HepG2 (cell line): ENCODE data around the gene SIRT7. TPM values are rescaled to one million over a fixed set of nuclear protein-coding genes. Genes with fewer than 3 reads are reported as not detected.

Source experiments
- CHCHD3 ChIP-seq: sonication (generic); formaldehyde crosslinking; IDR thresholded peaks from 2 replicates; pipeline ENCODE4 v1.8.0; 2022; ENCODE audit warnings: mild to moderate bottlenecking, missing genetic modification reagents, moderate library complexity
- GATAD1 ChIP-seq: IDR thresholded peaks from 2 replicates; pipeline ENCODE4 v1.6.1; 2016; ENCODE audit warnings: missing genetic modification reagents, missing compliant biosample characterization
- GFI1 ChIP-seq: sonication (generic); formaldehyde crosslinking; IDR thresholded peaks from 2 replicates; pipeline ENCODE4 v1.5.0; 2020; ENCODE audit warnings: missing genetic modification reagents, mild to moderate bottlenecking, borderline replicate concordance
- GRHL1 ChIP-seq: sonication (generic); formaldehyde crosslinking; conservative IDR thresholded peaks from 2 replicates; pipeline ENCODE4 v1.8.0; 2022; ENCODE audit warnings: missing genetic modification reagents
- HNRNPK ChIP-seq: fragments of 200-400 bp; formaldehyde crosslinking; IDR thresholded peaks from 2 replicates; pipeline ENCODE4 v1.6.1; 2018; ENCODE audit warnings: low read length, low read depth, moderate library complexity, mild to moderate bottlenecking; ENCODE audit not compliant: poor library complexity, severe bottlenecking
- KDM3A ChIP-seq: IDR thresholded peaks from 2 replicates; pipeline ENCODE4 v1.6.1; 2018; ENCODE audit warnings: low read depth, missing compliant biosample characterization
- KDM5B ChIP-seq: sonication (generic); formaldehyde crosslinking; IDR thresholded peaks from 2 replicates; pipeline ENCODE4 v1.4.0; 2020; ENCODE audit warnings: missing genetic modification reagents, mild to moderate bottlenecking, borderline replicate concordance
- PCBP1 ChIP-seq: fragments of 200-400 bp; formaldehyde crosslinking; IDR thresholded peaks from 2 replicates; pipeline ENCODE4 v1.6.1; 2017; ENCODE audit warnings: mild to moderate bottlenecking, low read depth, low read length, borderline replicate concordance
- PHB2 ChIP-seq: fragments of 450-650 bp; IDR thresholded peaks from 2 replicates; pipeline ENCODE4 v1.6.1; 2018; ENCODE audit not compliant: partially characterized antibody
- PLRG1 ChIP-seq: fragments of 450-650 bp; conservative IDR thresholded peaks from 2 replicates; pipeline ENCODE4 v1.6.1; 2016
- RFX3 ChIP-seq: IDR thresholded peaks from 2 replicates; pipeline ENCODE4 v1.6.1; 2016; ENCODE audit warnings: missing biosample characterization, missing genetic modification reagents
- RNF219 ChIP-seq: sonication (generic); formaldehyde crosslinking; IDR thresholded peaks from 2 replicates; pipeline ENCODE4 v1.5.0; 2020; ENCODE audit warnings: mild to moderate bottlenecking, missing genetic modification reagents
- SIN3A ChIP-seq: IDR thresholded peaks from 2 replicates; pipeline ENCODE4 v1.6.1; 2011; ENCODE audit warnings: low read depth, mild to moderate bottlenecking, control low read depth, low read length, borderline replicate concordance
- SMAD1 ChIP-seq: sonication (generic); formaldehyde crosslinking; IDR thresholded peaks from 2 replicates; pipeline ENCODE4 v1.4.0; 2020; ENCODE audit warnings: missing genetic modification reagents, low read depth, mild to moderate bottlenecking, borderline replicate concordance
- SRY ChIP-seq: sonication (generic); formaldehyde crosslinking; IDR thresholded peaks from 2 replicates; pipeline ENCODE4 v1.8.0; 2022; ENCODE audit warnings: mild to moderate bottlenecking, missing genetic modification reagents
- TMF1 ChIP-seq: sonication (generic); formaldehyde crosslinking; IDR thresholded peaks from 2 replicates; pipeline ENCODE4 v1.8.1; 2022; ENCODE audit warnings: low read depth, missing genetic modification reagents
- ZBTB37 ChIP-seq: sonication (generic); formaldehyde crosslinking; IDR thresholded peaks from 2 replicates; pipeline ENCODE4 v1.4.0; 2020; ENCODE audit warnings: mild to moderate bottlenecking, missing genetic modification reagents
- ZC3H13 ChIP-seq: sonication (generic); formaldehyde crosslinking; IDR thresholded peaks from 2 replicates; pipeline ENCODE4 v1.8.1; 2023; ENCODE audit warnings: mild to moderate bottlenecking, missing genetic modification reagents, moderate library complexity
- ZMAT5 ChIP-seq: sonication (generic); formaldehyde crosslinking; IDR thresholded peaks from 2 replicates; pipeline ENCODE4 v1.5.0; 2020; ENCODE audit warnings: mild to moderate bottlenecking, low read depth, missing genetic modification reagents, borderline replicate concordance
- ZMYM4 ChIP-seq: sonication (generic); formaldehyde crosslinking; IDR thresholded peaks from 2 replicates; pipeline ENCODE4 v1.8.1; 2023; ENCODE audit warnings: mild to moderate bottlenecking, missing genetic modification reagents
- ZNF674 ChIP-seq: sonication (generic); formaldehyde crosslinking; IDR thresholded peaks from 2 replicates; pipeline ENCODE4 v1.5.0; 2020; ENCODE audit warnings: low read depth, mild to moderate bottlenecking, missing genetic modification reagents
- ZNF678 ChIP-seq: sonication (generic); formaldehyde crosslinking; IDR thresholded peaks from 2 replicates; pipeline ENCODE4 v1.4.0; 2020; ENCODE audit warnings: mild to moderate bottlenecking, missing genetic modification reagents
- ZNF703 ChIP-seq: sonication (generic); formaldehyde crosslinking; IDR thresholded peaks from 2 replicates; pipeline ENCODE4 v1.5.1; 2020; ENCODE audit warnings: missing genetic modification reagents, mild to moderate bottlenecking, moderate library complexity, borderline replicate concordance
- ZSCAN22 ChIP-seq: sonication (generic); formaldehyde crosslinking; IDR thresholded peaks from 2 replicates; pipeline ENCODE4 v1.4.0; 2020; ENCODE audit warnings: mild to moderate bottlenecking, missing genetic modification reagents
- polyA plus RNA-seq, 8 experiments: library from polyadenylated mRNA; depleted of rRNA in 3 of 8; stranded (reverse) in 7 of 8; unstranded in 1 of 8; fragments of >200 nt; fragmentation: Illumina TruSeq in 4 of 8; extraction: Trizol in 4 of 8; gene quantifications; 2 replicates each; pipeline versions ENCODE4 v1.2.1 to v1.2.3, GENCODE V29; 2011 to 2016; ENCODE audit warnings: low read depth in 4 of 8, missing spikeins in 1 of 8, mixed read lengths in 1 of 8; ENCODE audit not compliant: insufficient read depth in 1 of 8
- total RNA-seq, 5 experiments: library from RNA; depleted of rRNA; stranded (reverse); fragments of >200 nt; fragmentation: Illumina TruSeq; extraction: Trizol; gene quantifications; 2 replicates each; pipeline ENCODE4 v1.2.3, GENCODE V29; 2016; ENCODE audit warnings: low read depth in 1 of 5

The SIRT7 gene
- total and polyA plus RNA-seq, 2 of the 13 experiments (the other 11 are each of a cell fraction or from before 2014, with no cell fraction given) = 8.3 to 24.8 TPM

GRCh38 chr17:81867170-81867990 is 50.6 kb downstream of the SIRT7 start (continued):
- TF ChIP-seq RNF219 (CRISPR knock-in tag) (no peak), ZMYM4 (CRISPR knock-in tag) (peak; percentile 25; the same call in 1 of the 2 replicates), GRHL1 (CRISPR knock-in tag) (no peak), ZNF703 (CRISPR knock-in tag) (0 out of 2 replicates have a peak, but pooled peaks have one; percentile 55), CHCHD3 (CRISPR knock-in tag) (peak; percentile 81), PHB2 (no peak), KDM5B (CRISPR knock-in tag) (0 out of 2 replicates have a peak, but pooled peaks have one; percentile 64), RFX3 (CRISPR knock-in tag) (no peak), ZC3H13 (CRISPR knock-in tag) (peak; percentile 71), HNRNPK (peak; percentile 69), ZSCAN22 (CRISPR knock-in tag) (no peak; the same call in 1 of the 2 replicates), SMAD1 (CRISPR knock-in tag) (peak; percentile 75; the same call in 1 of the 2 replicates), TMF1 (CRISPR knock-in tag) (peak; percentile 20; the same call in 1 of the 2 replicates), KDM3A (CRISPR knock-in tag) (peak; percentile 16), ZMAT5 (CRISPR knock-in tag) (no peak), ZNF674 (CRISPR knock-in tag) (no peak), ZNF678 (CRISPR knock-in tag) (no peak), PLRG1 (no peak), GATAD1 (peak; percentile 3), ZBTB37 (CRISPR knock-in tag) (0 out of 2 replicates have a peak, but pooled peaks have one; percentile 61), GFI1 (CRISPR knock-in tag) (no peak), PCBP1 (peak; percentile 64; the same call in 1 of the 2 replicates), SRY (CRISPR knock-in tag) (no peak; the same call in 1 of the 2 replicates), SIN3A (peak; percentile 77; the same call in 1 of the 2 replicates)
